GM12878 (cell line): Measurements from ENCODE around the gene GAL3ST2. TPM values are rescaled to one million over a fixed set of nuclear protein-coding genes. Genes with fewer than 3 reads are reported as not detected.

Experiments
- ATAC-seq: fragments of 200-7000 bp; cut with Tn5 transposase; 3 replicates; pipeline ENCODE4 v1.9.1; 2020; ENCODE audit warnings: mild to moderate bottlenecking, moderate library complexity
- BruUV-seq: library from RNA; stranded (reverse); fragments of 400-500 nt; replicated peaks from 2 replicates; lab custom pipeline; 2021; lab: Mats Ljungman, UMichigan
- CTCF ChIA-PET: fragments of 300-600 bp; sonication (Branson Sonifier 250); formaldehyde crosslinking; extraction: SDS; loops from one replicate; lab custom pipeline; 2021; ENCODE audit warnings: inconsistent platforms; lab: Yijun Ruan, JAX
- POLR2A ChIA-PET: fragments of 350-600 bp; formaldehyde crosslinking; extraction: SDS; loops from one replicate; lab custom pipeline; 2021; ENCODE audit warnings: inconsistent platforms; lab: Charles Lee
- RAD21 ChIA-PET: fragments of 300-600 bp; sonication (Branson Sonifier 250); formaldehyde crosslinking; loops from one replicate; lab custom pipeline; 2023; ENCODE audit warnings: antibody characterized with exemption; ENCODE audit not compliant: unreplicated experiment; lab: Charles Lee
- SMC1A ChIA-PET: fragments of 300-600 bp; sonication (Branson Sonifier 250); formaldehyde crosslinking; loops from one replicate; lab custom pipeline; 2023; ENCODE audit not compliant: unreplicated experiment, uncharacterized antibody; lab: Charles Lee
- DNase-seq: peaks from one replicate; pipeline ENCODE4 v3.0.0-alpha.2; 2011; ENCODE audit warnings: low read depth, low spot score
- FAIRE-seq: peaks from 3 replicates; lab custom pipeline; 2011; peaks lifted over from hg19 to GRCh38; lab: Jason Lieb, UNC
- H2AFZ ChIP-seq: 2 replicates; pipeline ENCODE4 v1.6.0; 2011; ENCODE audit warnings: low read depth, low read length, control low read depth; ENCODE audit not compliant: control insufficient read depth
- H3K27ac ChIP-seq: 2 replicates; pipeline ENCODE4 v1.5.1; 2011; ENCODE audit warnings: control low read depth; ENCODE audit not compliant: control insufficient read depth, insufficient read depth
- H3K27me3 ChIP-seq, 2 experiments: replicated peaks in 1 of 2; 2 replicates each; pipeline versions ENCODE4 v1.6.0 to v1.6.1; 2011; ENCODE audit warnings: low read length in 1 of 2; ENCODE audit not compliant: control insufficient read depth in 2 of 2, insufficient read depth in 2 of 2
- H3K36me3 ChIP-seq, 2 experiments: 2 replicates each; pipeline ENCODE4 v1.5.1; 2011; ENCODE audit warnings: low read length in 1 of 2; ENCODE audit not compliant: control insufficient read depth in 2 of 2, insufficient read depth in 2 of 2
- H3K4me1 ChIP-seq: 2 replicates; pipeline ENCODE4 v1.6.1; 2011; ENCODE audit warnings: mild to moderate bottlenecking, low read length, moderate library complexity, mixed read lengths; ENCODE audit not compliant: control insufficient read depth, insufficient read depth
- H3K4me2 ChIP-seq: 2 replicates; pipeline ENCODE4 v1.6.0; 2011; ENCODE audit warnings: control low read depth; ENCODE audit not compliant: control insufficient read depth, insufficient read depth
- H3K4me3 ChIP-seq: fragments of 200-600 bp; sonication (generic); 2 replicates; pipeline ENCODE4 v1.5.1; 2016
- H3K79me2 ChIP-seq: 2 replicates; pipeline ENCODE4 v1.6.0; 2011; ENCODE audit warnings: low read length; ENCODE audit not compliant: control insufficient read depth, insufficient read depth
- H3K9ac ChIP-seq: 2 replicates; pipeline ENCODE4 v1.8.0; 2011; ENCODE audit warnings: low read length, control low read depth, mixed read lengths; ENCODE audit not compliant: control insufficient read depth, insufficient read depth
- H3K9me3 ChIP-seq: replicated peaks from 3 replicates; pipeline ENCODE4 v1.5.1; 2011; ENCODE audit warnings: mild to moderate bottlenecking, low read length; ENCODE audit not compliant: control insufficient read depth, insufficient read depth
- H4K20me1 ChIP-seq: 2 replicates; pipeline ENCODE4 v1.6.0; 2011; ENCODE audit not compliant: control insufficient read depth, insufficient read depth
- CBX5 ChIP-seq: sonication (generic); IDR thresholded peaks from 2 replicates; pipeline ENCODE4 v1.6.1; 2016; ENCODE audit warnings: low read depth, moderate library complexity, mild to moderate bottlenecking, inconsistent platforms
- CEBPB ChIP-seq, 2 experiments: fragments of 150-350 bp in 1 of 2; IDR thresholded peaks; 2 replicates each; pipeline ENCODE4 v1.6.1; 2012 to 2014; ENCODE audit warnings: low read depth in 2 of 2, low read length in 2 of 2, borderline replicate concordance in 1 of 2, inconsistent platforms in 1 of 2
- IKZF1 ChIP-seq: fragments of 450-650 bp; conservative IDR thresholded peaks from 2 replicates; pipeline ENCODE4 v1.6.1; 2017; ENCODE audit warnings: antibody characterized with exemption, mild to moderate bottlenecking
- WGBS: methylation state at CpG from one replicate; pipeline ENCODE4 v1.1.6; 2016; ENCODE audit warnings: low lambda C conversion rate; ENCODE audit not compliant: insufficient replicate concordance, insufficient coverage; ENCODE audit errors: missing lambda C conversion rate; 5-methylcytosine and 5-hydroxymethylcytosine counted together
- in situ Hi-C: fragments of 300-500 bp; cut with MboI; formaldehyde crosslinking; loops from 9 replicates; pipeline ENCODE4 v1.14.3; 2018; ENCODE audit warnings: mixed read lengths
- intact Hi-C: fragments of 100-400 bp; cut with micrococcal nuclease; formaldehyde crosslinking; loops from one replicate; pipeline ENCODE4 v1.14.2; 2022; ENCODE audit not compliant: unreplicated experiment
- polyA plus RNA-seq, 11 experiments: library from polyadenylated mRNA; depleted of rRNA in 4 of 11; unstranded in 6 of 11; stranded (reverse) in 5 of 11; fragments of >200 nt; fragmentation: Nextera tagmentation in 4 of 11; fragmentation: Illumina TruSeq in 1 of 11; extraction: Ambion mirVana in 4 of 11; extraction: Trizol in 1 of 11; gene quantifications; 1 replicate in 1 of 11; 2 replicates in 10 of 11; pipeline versions ENCODE4 v1.2.1 to v1.2.3, GENCODE V29; 2011 to 2016; ENCODE audit warnings: inconsistent platforms in 2 of 11, missing spikeins in 2 of 11, low read depth in 1 of 11
- total RNA-seq, 4 experiments: library from RNA; depleted of rRNA in 3 of 4; stranded (reverse); fragments of >200 nt in 3 of 4; fragmentation: Illumina TruSeq in 1 of 4; extraction: Trizol in 1 of 4; gene quantifications; 2 replicates each; pipeline versions ENCODE4 v1.2.1 to v1.2.3, GENCODE V29; 2013 to 2021

Gene GAL3ST2
- total and polyA plus RNA-seq, 10 of the 15 experiments (the other 5 are each of a cell fraction or from before 2014, with no cell fraction given), result 0.09 to 0.36 (median 0.11) TPM; not detected in 7

- CTCF ChIA-PET, result interaction anchor here (0.7 to 2.7 kb wide), 9 partner anchors 8 to 145 kb away, joined by 3 to 10 read pairs (median 4); partner anchors contain the start of genes DTYMK and ING5
- RAD21 ChIA-PET, result interaction anchor here (0.7 to 2.9 kb wide), 10 partner anchors 30 to 280 kb away, joined by 3 to 14 read pairs (median 3); partner anchors contain the start of genes DTYMK and ING5
- Histone ChIP-seq H3K79me2 (peaks cover 8% of the 10 kb centered on the region), H3K4me3 (peak overlapping the region; percentile 61; the same call in 1 of the 2 replicates), H3K27me3 (no peaks in the 10 kb centered on the region), H3K27ac (no peak overlapping the region; the same call in 1 of the 2 replicates), H3K9me3 (no peaks in the 10 kb centered on the region), H3K4me1 (0 out of 2 replicates have a peak, but pooled peaks cover 3% of the 10 kb centered on the region), H3K9ac (peak overlapping the region; percentile 32; the same call in 1 of the 2 replicates), H3K4me2 (peak overlapping the region; percentile 76), H3K36me3 (no peaks in the 10 kb centered on the region), H2AFZ (peak overlapping the region; percentile 87), H4K20me1 (no peaks in the 10 kb centered on the region; the same call in 1 of the 2 replicates)
- DNase-seq (no peak), FAIRE-seq (no peak), ATAC-seq (no peak)
- intact Hi-C loops (loop anchor here (1.0 to 10.0 kb wide), 4 partner anchors 31 to 148 kb away; partner anchors contain the start of genes DTYMK and ING5), in situ Hi-C loops (no loop called here)
- BruUV-seq, result TSS peak; percentile 47
- POLR2A ChIA-PET, result interaction anchor here (1.0 to 3.2 kb wide), 4 partner anchors 31 to 145 kb away, joined by 3 to 19 read pairs (median 6); partner anchors contain the start of genes ING5 and PDCD1
- TF ChIP-seq CBX5, result no peak
- no peak for TF ChIP-seq CEBPB (IDR thresholded peaks at IDR 0.05; ENCODE audit: borderline replicate concordance in 1 of 2, low read depth in 2 of 2, low read length in 2 of 2)
- WGBS, result 74% methylated on average over 23 of the region's 23 CpGs
- SMC1A ChIA-PET, result interaction anchor here (1.0 to 2.7 kb wide), 7 partner anchors 8 to 515 kb away, joined by 3 to 11 read pairs (median 4); partner anchors contain the start of genes ING5 and RTP5
These were observed 43.0 kb upstream of the GAL3ST2 start for GRCh38 chr2:241733391-241734207.

- Histone ChIP-seq H3K4me1 (0 out of 2 replicates have a peak, but pooled peaks cover 3% of the 10 kb centered on the region), H3K4me3 (peak overlapping the region; percentile 61; the same call in 1 of the 2 replicates), H3K4me2 (peak overlapping the region; percentile 76), H3K36me3 (no peaks in the 10 kb centered on the region), H3K27me3 (no peaks in the 10 kb centered on the region), H3K9me3 (no peaks in the 10 kb centered on the region), H3K79me2 (peaks cover 8% of the 10 kb centered on the region), H4K20me1 (no peaks in the 10 kb centered on the region; the same call in 1 of the 2 replicates), H3K9ac (peak overlapping the region; percentile 32; the same call in 1 of the 2 replicates), H3K27ac (no peak overlapping the region; the same call in 1 of the 2 replicates), H2AFZ (peak overlapping the region; percentile 87)
- in situ Hi-C loops (no loop called here), intact Hi-C loops (loop anchor here (1.0 to 10.0 kb wide), 3 partner anchors 47 to 147 kb away; partner anchors contain the start of gene DTYMK)
- no TSS peak for BruUV-seq
- DNase-seq (no peak), FAIRE-seq (no peak), ATAC-seq (peak; percentile 18; the same call in 2 of the 3 replicates)
- CTCF ChIA-PET, result interaction anchor here (0.7 to 2.7 kb wide), 9 partner anchors 8 to 144 kb away, joined by 3 to 10 read pairs (median 4); partner anchors contain the start of genes DTYMK and ING5
- 1% methylated on average over 12 of the region's 25 CpGs for WGBS
- TF ChIP-seq CBX5, result no peak
- peak; percentile 52; the same call in 1 of the 2 replicates for TF ChIP-seq IKZF1
- RAD21 ChIA-PET, result interaction anchor here (0.7 to 2.9 kb wide), 9 partner anchors 29 to 281 kb away, joined by 3 to 14 read pairs (median 3); partner anchors contain the start of genes DTYMK and ING5
- POLR2A ChIA-PET, result interaction anchor here (1.0 to 3.2 kb wide), 4 partner anchors 32 to 145 kb away, joined by 3 to 19 read pairs (median 6); partner anchors contain the start of genes ING5 and PDCD1
- SMC1A ChIA-PET, result interaction anchor here (1.0 to 2.7 kb wide), 6 partner anchors 9 to 144 kb away, joined by 3 to 11 read pairs (median 5); partner anchors contain the start of genes ING5 and RTP5
These were observed 42.5 kb upstream of the GAL3ST2 start for GRCh38 chr2:241734208-241734466.
